ENCODE measurements around the gene SGMS1.

Gene SGMS1

GRCh38 chr10:50593523-50594376, 30.0 kb downstream of the SGMS1 start:
- no peak overlapping the region for H3K4me3 ChIP-seq (replicated peaks; ENCODE audit: low read depth, low read length)
- no peak for TF ChIP-seq CTCF (IDR thresholded peaks at IDR 0.05; ENCODE audit: low read depth, low read length, missing control alignments)
- no peak for DNase-seq (ENCODE audit: extremely low read depth, low read depth)

DNA sequence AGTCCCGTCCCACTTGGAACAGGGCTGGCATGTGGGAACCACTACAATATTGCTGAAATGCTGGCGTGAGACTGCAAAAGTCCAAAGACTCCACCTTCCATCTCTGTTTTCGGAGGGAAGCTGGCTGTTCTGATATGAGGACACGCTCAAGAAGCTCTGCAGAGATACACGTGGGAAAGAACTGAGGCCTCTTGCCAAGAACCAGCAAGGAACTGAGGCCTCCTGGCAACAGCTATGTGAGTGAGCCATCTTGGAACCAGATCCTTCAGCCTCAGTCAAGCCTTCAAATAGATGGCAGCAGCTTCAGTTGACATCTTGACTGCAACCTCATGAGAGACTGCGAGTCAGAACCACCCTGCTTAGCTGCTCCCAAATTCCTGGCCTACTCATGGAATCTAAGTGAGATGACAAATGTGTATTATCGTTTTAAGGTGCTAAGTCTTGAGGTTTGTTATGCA, 30.8 kb downstream of the SGMS1 start:
- no peak overlapping the region for H3K4me3 ChIP-seq (replicated peaks; ENCODE audit: low read depth, low read length)
- TF ChIP-seq CTCF (IDR thresholded peaks at IDR 0.05; ENCODE audit: low read depth, low read length, missing control alignments) = no peak
- DNase-seq (ENCODE audit: extremely low read depth, low read depth) = no peak

GRCh38 chr10:50590935-50591334, 32.8 kb downstream of the SGMS1 start:
- no peak for DNase-seq (ENCODE audit: extremely low read depth, low read depth)
- H3K4me3 ChIP-seq (replicated peaks; ENCODE audit: low read depth, low read length) = no peak overlapping the region
- TF ChIP-seq CTCF (IDR thresholded peaks at IDR 0.05; ENCODE audit: low read depth, low read length, missing control alignments) = no peak

- no peak overlapping the region for H3K4me3 ChIP-seq (replicated peaks; ENCODE audit: low read depth, low read length)
- DNase-seq (ENCODE audit: extremely low read depth, low read depth) = no peak
- TF ChIP-seq CTCF (IDR thresholded peaks at IDR 0.05; ENCODE audit: low read depth, low read length, missing control alignments) = no peak
Observed at GRCh38 chr10:50586740-50587088, 37.0 kb downstream of the SGMS1 start.

- H3K4me3 ChIP-seq (replicated peaks; ENCODE audit: low read depth, low read length) = no peak overlapping the region
- no peak for TF ChIP-seq CTCF (IDR thresholded peaks at IDR 0.05; ENCODE audit: low read depth, low read length, missing control alignments)
- DNase-seq (ENCODE audit: extremely low read depth, low read depth) = no peak
Observed at GRCh38 chr10:50585921-50586739, 37.6 kb downstream of the SGMS1 start.

DNA sequence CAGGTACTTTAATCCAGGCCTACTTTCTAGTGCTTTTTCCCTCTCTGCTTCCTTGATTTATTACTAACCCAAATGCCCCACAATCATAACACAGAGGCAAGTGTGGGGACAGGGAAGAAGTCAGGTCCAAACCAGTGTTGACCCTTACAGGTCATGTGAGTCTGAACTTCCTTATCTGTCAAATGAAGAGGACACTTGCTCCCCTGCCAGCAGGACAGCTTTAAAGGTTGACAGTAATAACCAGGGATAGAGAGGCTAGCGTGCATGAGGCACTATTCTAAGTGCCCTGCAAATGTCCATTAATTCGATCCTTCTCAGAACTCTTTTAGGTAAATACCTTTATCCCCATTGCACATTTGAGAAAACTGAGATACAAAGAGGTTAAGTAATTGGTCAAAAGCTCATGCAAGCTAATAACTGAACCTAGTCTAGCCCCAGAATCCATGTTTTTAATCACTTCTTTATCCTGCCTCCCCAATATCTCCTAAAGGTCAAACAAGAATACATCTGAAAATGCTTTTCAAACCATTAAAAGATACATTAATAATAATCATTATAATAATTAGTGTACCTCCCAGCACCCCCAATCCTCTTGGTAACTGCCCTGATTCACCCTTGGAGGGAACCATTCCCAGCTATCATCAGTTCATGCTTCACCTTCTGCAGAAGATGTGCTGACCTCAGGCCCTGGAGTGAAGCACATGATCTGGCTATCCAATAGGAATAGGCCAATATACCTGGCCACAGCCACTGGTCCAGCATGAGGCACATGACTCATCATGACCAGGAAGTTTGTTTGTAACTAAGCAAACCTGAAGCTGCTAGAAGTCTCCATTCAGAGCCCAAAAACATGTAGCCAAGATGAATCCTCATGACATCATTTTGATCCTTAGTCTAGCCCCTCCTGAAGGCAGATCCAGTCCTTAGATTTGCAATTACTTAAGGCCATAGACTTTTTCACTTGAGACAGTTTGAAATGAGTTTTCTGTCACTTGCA, 40.7 kb downstream of the SGMS1 start:
- no peak for DNase-seq (ENCODE audit: extremely low read depth, low read depth)
- H3K4me3 ChIP-seq (replicated peaks; ENCODE audit: low read depth, low read length) = no peak overlapping the region
- no peak for TF ChIP-seq CTCF (IDR thresholded peaks at IDR 0.05; ENCODE audit: low read depth, low read length, missing control alignments)

All from HFF-Myc (cell line).